PC-9 (cell line): ENCODE measurements around the gene ABHD18. TPM values are rescaled to one million over a fixed set of nuclear protein-coding genes. Genes with fewer than 3 reads are reported as not detected.

Experiments
- BruUV-seq: library from RNA; stranded (reverse); fragments of 400-500 nt; replicated peaks from 2 replicates; lab custom pipeline; 2021; lab: Mats Ljungman, UMichigan
- CTCF ChIA-PET: fragments of 300-600 bp; sonication (Branson Sonifier 250); formaldehyde crosslinking; loops from one replicate; lab custom pipeline; 2022; ENCODE audit warnings: antibody characterized with exemption; lab: Charles Lee
- POLR2A ChIA-PET: fragments of 300-600 bp; sonication (Branson Sonifier 250); formaldehyde crosslinking; loops from one replicate; lab custom pipeline; 2022; ENCODE audit warnings: antibody characterized with exemption; ENCODE audit not compliant: unreplicated experiment; lab: Charles Lee
- DNase-seq, 2 experiments: peaks; one replicate each; pipeline versions ENCODE4 v3.0.0 to v3.0.0-alpha.2; 2015 to 2022; ENCODE audit warnings: mixed read lengths in 1 of 2
- H2AFZ ChIP-seq: fragments of 200-600 bp; sonication (generic); 2 replicates; pipeline ENCODE4 v1.8.1; 2017; ENCODE audit warnings: antibody characterized with exemption
- H3F3A ChIP-seq: fragments of 200-600 bp; sonication (generic); 2 replicates; pipeline ENCODE4 v1.8.1; 2017; ENCODE audit warnings: antibody characterized with exemption, mild to moderate bottlenecking, low read depth; ENCODE audit not compliant: insufficient read depth
- H3K27ac ChIP-seq: fragments of 200-600 bp; sonication (generic); 2 replicates; pipeline ENCODE4 v1.6.1; 2016; ENCODE audit warnings: mixed run types
- H3K27me3 ChIP-seq: fragments of 200-600 bp; sonication (generic); 2 replicates; pipeline ENCODE4 v1.6.1; 2016; ENCODE audit warnings: low read depth, mixed run types; ENCODE audit not compliant: insufficient read depth
- H3K36me3 ChIP-seq: fragments of 200-600 bp; sonication (generic); 2 replicates; pipeline ENCODE4 v1.6.1; 2016; ENCODE audit warnings: low read depth, mixed run types
- H3K4me1 ChIP-seq: fragments of 200-600 bp; sonication (generic); replicated peaks from 2 replicates; pipeline ENCODE4 v1.6.1; 2016; ENCODE audit warnings: mixed run types; ENCODE audit not compliant: insufficient read depth
- H3K4me2 ChIP-seq: fragments of 200-600 bp; sonication (generic); 2 replicates; pipeline ENCODE4 v1.6.1; 2017; ENCODE audit warnings: mixed run types
- H3K4me3 ChIP-seq: fragments of 200-600 bp; sonication (generic); 2 replicates; pipeline ENCODE4 v1.6.1; 2016; ENCODE audit warnings: mixed run types
- H3K79me2 ChIP-seq: fragments of 200-600 bp; sonication (generic); 2 replicates; pipeline ENCODE4 v1.6.1; 2017; ENCODE audit warnings: low read depth, mixed run types
- H3K9me2 ChIP-seq: fragments of 200-600 bp; sonication (generic); 2 replicates; pipeline ENCODE4 v1.8.1; 2017; ENCODE audit warnings: mild to moderate bottlenecking; ENCODE audit not compliant: insufficient read depth
- H3K9me3 ChIP-seq: fragments of 200-600 bp; sonication (generic); 2 replicates; pipeline ENCODE4 v1.8.1; 2016; ENCODE audit warnings: low read depth; ENCODE audit not compliant: insufficient read depth
- H4K20me1 ChIP-seq: fragments of 200-600 bp; sonication (generic); 2 replicates; pipeline ENCODE4 v1.8.1; 2017; ENCODE audit not compliant: insufficient read depth
- CTCF ChIP-seq: fragments of 200-600 bp; sonication (generic); conservative IDR thresholded peaks from 2 replicates; pipeline ENCODE4 v1.6.1; 2017; ENCODE audit warnings: mixed run types, antibody characterized with exemption, mild to moderate bottlenecking, moderate library complexity
- EZH2 ChIP-seq: fragments of 200-600 bp; sonication (generic); IDR thresholded peaks from 2 replicates; pipeline ENCODE4 v1.8.0; 2017; ENCODE audit warnings: antibody characterized with exemption, low read depth
- intact Hi-C: fragments of 100-400 bp; cut with micrococcal nuclease; formaldehyde crosslinking; loops from one replicate; pipeline ENCODE4 v1.10.0; 2022; ENCODE audit not compliant: unreplicated experiment
- total RNA-seq: library from RNA; stranded (reverse); gene quantifications from 2 replicates; pipeline ENCODE4 v1.2.3, GENCODE V29; 2021

ABHD18 gene
- total RNA-seq, 1 experiment from 2014 or later: 12.4 TPM

GRCh38 chr4:128076464-128076863, 111.3 kb downstream of the ABHD18 start:
- Histone ChIP-seq H3F3A (no peaks in the 10 kb centered on the region), H4K20me1 (no peaks in the 10 kb centered on the region), H2AFZ (no peak overlapping the region), H3K4me2 (no peak overlapping the region), H3K9me2 (no peaks in the 10 kb centered on the region), H3K4me3 (no peak overlapping the region), H3K4me1 (no peaks in the 10 kb centered on the region), H3K9me3 (no peaks in the 10 kb centered on the region), H3K27me3 (no peaks in the 10 kb centered on the region), H3K27ac (no peak overlapping the region), H3K79me2 (no peaks in the 10 kb centered on the region; the same call in 1 of the 2 replicates), H3K36me3 (no peaks in the 10 kb centered on the region)
- ChIA-PET CTCF (no interaction called here), POLR2A (no interaction called here)
- intact Hi-C loops: no loop called here
- no peak for DNase-seq
- TF ChIP-seq CTCF: no peak
- no peak for TF ChIP-seq EZH2
- BruUV-seq: no TSS peak

Other genes with a start within 250 kb of the ABHD18 start
- not detected in 2 replicates for gene SLC25A31, start 235.0 kb upstream of the ABHD18 start, total RNA-seq
- 4.6 and 5.1 TPM in 2 replicates for gene HSPA4L, start 183.1 kb upstream of the ABHD18 start, total RNA-seq
- gene PLK4, start 84.5 kb upstream of the ABHD18 start, total RNA-seq: 23.3 and 25.7 TPM in 2 replicates
- gene MFSD8, start 233 bp upstream of the ABHD18 start, total RNA-seq: 19.0 and 21.4 TPM in 2 replicates
- 17.7 and 22.0 TPM in 2 replicates for gene LARP1B, start 95.9 kb downstream of the ABHD18 start, total RNA-seq